ENCODE measurements around the gene FAM111B.
"Not testable (repeated sequence)": the region's sequence is repeated elsewhere in the genome, so short reads cannot be mapped to it uniquely, and the experiment has no call there.

The FAM111B gene

DNA sequence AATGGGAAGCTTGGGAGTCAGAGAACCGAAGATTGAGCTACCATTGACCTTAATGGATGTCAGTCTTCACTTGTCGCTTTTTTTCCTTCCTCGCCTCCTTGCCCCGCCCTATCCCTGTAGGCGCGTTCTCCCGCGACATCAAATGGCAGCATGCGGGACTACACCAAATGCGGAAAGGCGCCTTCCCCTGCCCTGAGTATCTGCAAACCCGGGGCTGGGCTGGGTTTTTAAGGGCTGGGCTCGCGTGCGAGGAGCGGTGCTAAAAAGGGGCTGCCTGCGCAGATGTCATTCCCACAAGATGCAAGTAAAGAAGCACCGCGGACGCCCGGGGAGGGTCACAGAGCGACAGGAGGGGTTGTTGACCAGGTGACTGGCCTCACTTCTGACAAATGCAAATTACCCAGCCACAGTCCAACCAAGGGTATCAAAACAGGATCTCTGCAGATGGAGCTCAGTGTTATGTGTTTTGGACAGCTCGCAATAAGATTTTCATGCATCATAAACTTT lies 4.7 kb upstream of the FAM111B start:
- no peak for DNase-seq (ENCODE audit: low spot score)

DNA sequence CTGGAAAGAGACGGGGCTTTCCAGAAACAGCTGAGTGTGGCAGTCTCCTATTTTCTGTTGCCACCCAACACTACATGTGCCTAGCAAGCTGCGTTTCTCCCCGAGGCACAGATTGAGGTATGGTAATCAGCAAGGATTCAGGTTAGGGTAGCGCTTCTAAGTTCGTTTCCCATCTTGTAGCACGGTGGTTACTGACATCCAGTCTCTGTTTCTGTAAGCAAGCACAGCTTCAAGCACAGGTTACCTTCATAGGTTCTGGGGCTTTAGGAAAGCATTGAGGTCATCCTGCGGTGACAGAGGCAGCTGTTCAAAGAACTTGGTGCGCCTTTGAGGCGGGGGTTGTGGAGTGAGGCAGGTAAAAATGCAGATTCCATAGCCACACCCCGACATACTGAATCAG lies 684 bp downstream of the FAM111B start:
- not testable (repeated sequence) for DNase-seq (ENCODE audit: low spot score)

DNA sequence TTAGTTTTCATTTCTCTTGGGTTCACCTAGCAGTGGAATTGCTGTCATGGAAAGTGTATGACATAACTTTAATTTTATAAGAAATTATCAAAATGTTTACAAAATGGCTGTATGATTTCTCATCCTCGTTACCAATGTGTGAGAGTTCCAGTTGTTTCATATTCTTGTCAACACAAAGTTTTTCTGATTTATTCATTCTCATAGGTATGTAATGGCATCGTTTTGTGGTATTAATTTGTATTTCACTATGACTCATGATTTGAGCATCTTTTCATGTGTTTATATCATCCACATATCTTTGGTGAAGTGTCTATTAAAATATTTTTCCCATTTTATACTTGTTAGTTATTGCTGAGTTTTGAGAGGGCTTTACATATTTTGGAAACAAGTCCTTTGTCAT lies 5.5 kb downstream of the FAM111B start:
- DNase-seq (ENCODE audit: low spot score), result no peak

DNA sequence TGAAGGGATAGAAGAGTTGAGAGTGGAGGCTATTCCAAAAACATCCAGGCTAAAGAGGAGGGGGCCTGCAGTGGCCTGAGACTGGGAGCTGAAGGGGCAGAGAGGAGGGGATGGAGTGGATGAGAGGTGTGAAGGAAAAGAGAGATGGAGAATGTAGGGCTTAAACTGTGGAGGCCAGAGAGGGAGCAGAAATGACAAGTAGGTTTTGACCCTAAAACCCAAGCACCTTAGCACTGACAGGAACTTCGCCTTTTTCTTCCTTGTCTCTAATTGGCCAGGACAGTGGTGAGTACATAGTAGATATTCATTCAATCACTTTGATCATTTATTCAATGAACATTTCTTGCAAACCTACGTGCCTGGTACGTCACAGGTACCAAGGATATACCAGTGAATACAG lies 7.3 kb downstream of the FAM111B start:
- no peak for DNase-seq (ENCODE audit: low spot score)

DNA sequence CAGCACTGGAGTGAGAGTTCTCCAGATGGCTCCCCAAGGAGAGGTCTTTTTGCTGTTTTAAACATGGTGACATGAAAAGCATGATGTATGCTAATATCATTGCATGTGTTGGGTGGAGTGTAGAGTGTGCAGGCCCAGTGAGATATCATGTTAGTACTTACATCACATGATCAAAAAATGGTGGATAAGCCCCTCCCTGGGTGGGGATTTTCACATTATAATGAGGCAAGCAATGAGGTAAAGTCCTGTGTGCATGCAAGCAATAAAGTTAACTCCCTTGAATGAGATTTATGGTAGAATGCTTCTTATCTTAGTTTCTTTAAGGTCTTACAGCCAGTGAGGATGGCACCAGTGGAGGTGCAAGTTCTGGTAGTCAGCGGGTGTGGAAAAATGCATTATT lies 8.5 kb downstream of the FAM111B start:
- DNase-seq (ENCODE audit: low spot score), result no peak

DNA sequence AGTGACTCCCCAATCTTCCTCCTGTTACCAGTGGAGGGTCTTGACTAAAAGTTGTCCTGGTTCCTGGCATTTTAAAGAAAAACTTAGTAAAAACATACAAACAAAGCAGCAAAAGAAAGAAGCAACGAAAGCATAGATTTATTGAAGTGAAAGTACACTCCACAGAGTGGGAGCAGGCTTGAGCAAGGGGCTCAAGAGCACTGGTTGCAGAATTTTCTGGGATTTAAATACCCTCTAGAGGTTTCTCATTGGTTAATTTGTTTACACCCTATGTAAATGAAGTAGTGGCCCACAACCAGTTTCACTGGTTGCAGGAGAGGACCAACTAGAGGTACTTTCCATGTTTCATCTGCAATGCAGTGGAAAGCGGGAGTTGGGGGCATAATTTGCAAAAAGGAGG lies 10.7 kb downstream of the FAM111B start:
- DNase-seq (ENCODE audit: low spot score), result no peak

DNA sequence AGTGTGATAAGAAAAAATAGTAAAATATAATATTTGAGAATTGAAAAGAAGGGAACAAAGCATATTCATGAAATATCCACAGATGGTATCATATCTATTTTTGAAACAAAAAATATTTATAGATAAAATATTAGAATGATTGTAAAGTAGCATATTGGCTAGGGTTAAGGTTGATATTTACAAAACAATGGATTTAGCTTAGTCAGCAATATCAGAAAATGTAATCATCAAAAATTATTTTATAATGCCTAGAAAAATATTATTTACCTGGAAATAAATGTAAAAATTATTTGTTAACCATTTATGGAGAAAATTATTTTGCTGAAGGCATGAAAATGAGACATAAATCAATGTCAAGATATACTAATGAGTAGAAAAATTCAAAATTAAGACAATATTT lies 12.8 kb downstream of the FAM111B start:
- no peak for DNase-seq (ENCODE audit: low spot score)

DNA sequence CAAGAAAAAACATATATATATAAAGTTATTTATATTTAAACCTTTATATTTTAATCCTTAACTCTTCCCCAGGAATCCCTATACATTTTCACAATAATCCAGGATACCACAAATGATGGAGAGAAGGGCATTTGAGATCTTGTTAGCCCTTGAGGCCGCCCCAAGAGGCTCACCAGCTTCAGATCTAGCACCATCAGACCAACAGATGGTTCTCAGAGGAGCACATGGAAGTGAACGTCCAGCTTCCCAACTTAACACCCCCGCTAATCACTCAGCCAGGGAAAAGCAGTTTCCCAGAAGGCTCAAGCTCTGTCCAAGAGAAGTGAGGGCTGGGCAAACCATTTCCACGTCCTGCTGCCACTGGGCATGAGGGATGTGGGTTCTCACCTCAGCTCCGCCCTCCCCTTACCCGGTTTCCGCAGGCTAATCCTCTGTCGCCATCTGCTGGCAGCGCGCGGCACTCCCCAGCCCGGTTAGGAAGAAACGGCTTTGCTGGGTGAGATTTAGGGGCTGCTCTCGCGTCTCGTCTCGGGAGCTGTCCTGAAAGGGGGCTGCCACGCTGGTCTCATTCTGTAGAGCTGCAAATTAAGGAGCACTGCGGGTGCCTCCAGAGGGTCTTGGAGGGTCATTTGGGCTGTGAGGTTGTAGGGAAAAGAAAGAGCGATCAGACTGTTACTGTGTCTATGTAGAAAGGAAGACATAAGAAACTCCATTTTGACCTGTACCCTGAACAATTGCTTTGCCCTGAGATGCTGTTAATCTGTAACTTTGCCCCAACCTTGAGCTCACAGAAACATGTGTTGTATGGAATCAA lies 28.8 kb downstream of the FAM111B start:
- peak; percentile 91 for DNase-seq (ENCODE audit: low spot score)

DNA sequence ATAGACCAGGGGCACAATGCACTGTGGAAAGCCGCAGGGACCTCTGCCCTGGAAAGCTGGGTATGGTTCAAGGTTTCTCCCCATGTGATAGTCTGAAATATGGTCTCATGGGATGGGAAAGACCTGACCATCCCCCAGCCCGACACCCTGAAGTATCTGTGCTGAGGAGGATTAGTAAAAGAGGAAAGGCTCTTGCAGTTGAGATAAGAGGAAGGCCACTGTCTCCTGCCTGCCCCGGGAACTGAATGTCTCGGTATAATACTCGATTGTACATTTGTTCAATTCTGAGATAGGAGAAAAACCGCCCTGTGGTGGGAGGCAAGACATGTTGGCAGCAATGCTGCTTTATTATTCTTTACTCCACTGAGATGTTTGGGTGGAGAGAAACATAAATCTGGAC lies 29.5 kb downstream of the FAM111B start:
- DNase-seq (ENCODE audit: low spot score), result not testable (repeated sequence)

DNA sequence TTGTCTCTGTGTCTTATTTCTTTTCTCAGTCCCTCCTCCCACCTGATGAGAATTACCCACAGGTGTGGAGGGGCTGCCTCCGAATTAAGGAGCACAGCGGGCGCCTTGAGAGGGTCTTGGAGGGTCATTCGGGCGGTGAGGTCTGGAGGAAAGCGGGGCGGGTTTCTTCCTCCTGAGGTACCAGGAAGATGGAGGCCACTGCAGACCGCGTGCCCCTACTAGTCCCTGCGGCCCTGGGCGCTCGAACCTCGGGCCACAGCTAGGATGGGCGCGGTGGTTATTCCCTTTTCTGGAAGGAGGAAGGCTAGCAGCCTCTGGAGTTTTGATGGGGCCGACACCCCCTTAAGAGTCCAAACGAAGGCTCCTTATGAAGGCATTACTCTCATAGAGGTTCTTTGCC lies 30.2 kb downstream of the FAM111B start:
- no peak for DNase-seq (ENCODE audit: low spot score)

DNA sequence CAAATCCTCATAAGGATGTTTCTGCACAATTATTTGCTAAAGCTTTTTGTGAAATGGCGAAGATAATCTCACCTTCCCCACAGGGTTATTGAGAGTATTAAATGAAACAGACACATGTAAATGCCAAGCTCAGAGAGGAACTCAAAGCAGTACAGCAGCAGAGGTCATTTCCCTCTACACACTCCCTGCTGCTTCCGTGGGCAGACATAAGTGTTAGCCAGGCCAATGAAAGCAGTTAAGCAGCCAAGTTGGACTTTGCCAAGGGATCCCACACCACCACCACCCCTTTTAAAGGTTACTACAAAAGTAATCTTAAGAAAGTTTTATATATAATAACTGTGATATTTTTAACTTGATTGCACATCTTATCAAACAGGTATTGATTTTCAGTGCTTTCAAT lies 31.6 kb downstream of the FAM111B start:
- no peak for DNase-seq (ENCODE audit: low spot score)

DNA sequence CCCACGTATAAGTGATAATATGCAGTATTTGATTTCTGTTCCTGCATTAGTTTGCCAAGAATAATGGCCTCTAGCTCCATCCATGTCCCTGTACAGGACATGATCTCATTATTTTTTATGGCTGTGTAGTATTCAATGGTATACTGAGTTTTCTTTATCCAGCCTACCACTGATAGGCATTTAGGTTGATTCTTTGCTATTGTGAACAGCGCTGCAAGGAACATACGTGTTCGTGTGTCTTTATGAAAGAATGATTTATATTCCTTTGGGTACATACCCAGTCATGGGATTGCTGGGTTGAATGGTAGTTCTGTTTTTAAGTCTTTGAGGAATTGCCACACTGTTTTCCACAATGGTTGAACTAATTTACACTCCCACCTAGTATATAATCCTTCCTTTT lies 34.2 kb downstream of the FAM111B start:
- no peak for DNase-seq (ENCODE audit: low spot score)

DNA sequence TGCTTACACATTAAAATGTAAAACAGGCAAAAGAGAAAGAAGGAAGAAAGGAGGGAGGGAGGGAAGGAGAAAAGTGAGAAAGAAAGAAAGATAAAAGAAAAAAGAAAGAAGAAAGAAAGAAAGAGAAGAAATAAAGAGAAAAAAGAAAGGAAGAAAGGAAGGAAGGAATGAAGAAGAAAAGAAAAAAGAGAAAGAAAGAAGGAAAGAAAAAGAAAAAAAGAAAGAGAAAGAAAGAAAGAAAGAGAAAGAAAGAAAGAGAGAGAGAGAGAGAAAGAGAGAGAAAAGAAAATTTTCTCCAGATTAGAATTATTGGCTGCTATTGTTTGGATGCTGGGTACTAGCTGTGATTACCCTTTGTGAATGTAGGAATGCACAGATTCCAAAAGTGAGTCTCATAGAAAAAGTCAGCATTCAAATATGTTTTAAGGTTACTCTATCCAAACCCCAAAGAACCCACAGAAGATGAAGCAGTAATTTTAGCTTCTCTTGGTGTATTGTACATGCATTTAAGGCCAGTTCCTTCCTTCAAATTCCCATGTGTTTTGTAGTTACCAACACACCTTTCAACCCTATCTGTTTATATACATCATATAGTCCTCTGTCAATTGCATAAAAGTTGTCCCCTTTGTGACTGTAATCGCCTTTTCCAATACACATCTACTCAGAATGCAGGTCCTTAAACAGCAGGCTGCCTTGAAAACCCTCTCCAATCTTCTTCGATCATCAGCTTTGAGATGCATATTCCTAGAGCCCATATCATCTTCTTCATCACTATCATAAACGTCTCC lies 34.8 kb downstream of the FAM111B start:
- no peak for DNase-seq (ENCODE audit: low spot score)

DNA sequence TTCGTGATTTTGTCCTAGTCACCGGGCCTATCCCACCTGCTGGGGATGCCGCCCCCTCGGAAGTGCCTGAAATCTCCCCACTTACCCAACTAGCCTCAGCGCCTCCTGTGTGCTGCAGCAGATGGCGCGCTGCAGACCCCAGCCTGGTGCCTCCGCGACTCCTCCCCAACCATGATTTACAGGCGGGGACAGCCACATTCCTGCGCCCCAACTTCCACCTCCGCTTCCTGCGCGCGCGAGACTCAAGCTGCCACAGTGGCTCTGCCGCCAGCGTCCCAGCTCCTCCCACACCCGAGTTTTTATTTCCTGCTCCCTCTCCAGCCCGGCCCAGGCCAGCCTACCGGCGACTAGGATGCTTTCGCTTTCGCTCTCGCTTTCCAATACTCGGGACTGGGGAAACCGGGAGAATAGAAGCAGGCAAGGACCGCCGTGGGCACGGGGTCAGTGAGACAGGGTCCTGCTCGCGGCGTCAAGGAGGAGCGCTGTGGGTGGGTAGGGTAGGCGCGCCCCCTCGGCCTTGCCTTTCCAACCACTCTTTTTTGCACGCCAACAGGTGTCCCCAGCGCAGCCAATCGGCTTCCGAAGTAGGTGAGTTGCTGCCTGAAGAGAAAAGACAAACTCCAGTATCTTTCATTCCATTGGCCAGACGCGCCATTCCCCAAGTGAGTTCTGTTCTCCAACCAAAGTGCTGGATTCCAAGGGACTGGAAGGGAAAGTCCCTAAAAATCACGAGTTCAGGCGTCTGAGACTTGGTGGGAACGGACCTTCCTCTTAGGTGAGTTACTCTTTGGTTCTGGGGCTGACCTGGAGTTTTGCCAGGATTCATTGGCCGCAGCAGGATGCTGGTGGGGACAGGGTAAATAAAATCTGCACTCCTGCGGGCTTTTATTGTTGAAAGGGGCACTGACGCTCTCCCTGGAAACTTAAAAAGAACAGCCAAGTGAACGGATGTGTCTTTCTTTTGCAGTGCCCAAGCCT lies 35.8 kb downstream of the FAM111B start, which contains the start of gene FAM111A:
TSS of gene FAM111A (plus strand) at position 327 of the 978 bp plus-strand sequence. CDS start 6,017 bp downstream, outside the sequence.
- peak; percentile 67 for DNase-seq (ENCODE audit: low spot score)

DNA sequence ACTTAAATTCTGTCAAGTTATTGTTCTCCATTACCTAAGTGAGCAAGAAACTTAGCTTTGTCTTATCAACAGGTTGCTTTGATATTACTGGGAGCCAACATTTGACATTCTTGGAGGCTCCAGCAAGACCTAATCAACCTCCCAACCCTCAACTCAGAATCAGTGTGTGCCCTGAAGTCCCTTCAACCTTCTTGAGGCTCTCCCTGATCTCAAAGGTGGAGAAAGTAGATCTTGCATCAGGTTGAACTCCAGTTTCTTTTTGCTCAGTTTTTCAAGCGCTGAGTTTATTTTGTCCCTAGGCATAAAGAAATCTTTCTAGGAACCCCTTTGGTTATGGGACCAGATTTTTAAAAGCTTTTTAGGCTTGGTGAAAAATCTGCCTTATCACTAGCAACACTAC lies 37.1 kb downstream of the FAM111B start:
- no peak for DNase-seq (ENCODE audit: low spot score)

DNA sequence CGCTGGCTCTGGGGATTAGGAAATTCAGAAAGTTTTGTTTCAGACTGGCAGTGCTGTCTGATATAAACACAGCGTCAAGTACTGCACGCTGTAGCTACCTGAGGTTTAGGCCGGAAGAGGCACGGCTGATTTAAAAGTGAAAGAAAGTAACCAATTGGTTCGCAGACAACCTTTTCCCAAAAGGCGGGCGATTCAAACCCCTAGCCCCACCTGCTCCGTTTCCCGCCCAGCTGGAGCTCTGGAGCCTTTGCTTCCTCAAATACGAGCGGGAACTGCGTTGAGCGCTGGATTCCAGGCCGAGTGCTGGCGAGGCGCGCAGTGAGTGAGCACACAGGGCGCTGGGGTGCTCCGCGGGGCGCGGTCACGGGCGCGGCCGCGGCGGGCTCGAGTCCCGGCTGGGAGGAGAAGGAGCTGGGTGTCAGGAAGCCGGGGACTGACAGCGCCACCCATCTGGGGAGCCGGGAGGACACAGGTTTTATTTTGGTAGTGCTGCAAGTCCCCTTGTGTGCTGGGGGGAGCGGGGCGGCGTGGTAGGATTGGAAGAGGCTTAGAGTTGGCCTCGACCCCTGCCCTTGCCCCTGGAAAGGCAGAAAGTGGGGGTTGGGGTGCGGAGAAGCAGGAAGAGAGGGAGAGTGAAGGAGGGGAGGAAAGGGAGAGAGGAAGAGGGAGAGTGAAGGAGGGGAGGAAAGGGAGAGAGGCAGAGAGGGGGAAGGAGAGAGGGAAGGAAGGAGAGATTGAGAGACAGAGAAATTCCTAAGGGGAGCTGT lies 37.7 kb downstream of the FAM111B start:
- peak; percentile 47 for DNase-seq (ENCODE audit: low spot score)

DNA sequence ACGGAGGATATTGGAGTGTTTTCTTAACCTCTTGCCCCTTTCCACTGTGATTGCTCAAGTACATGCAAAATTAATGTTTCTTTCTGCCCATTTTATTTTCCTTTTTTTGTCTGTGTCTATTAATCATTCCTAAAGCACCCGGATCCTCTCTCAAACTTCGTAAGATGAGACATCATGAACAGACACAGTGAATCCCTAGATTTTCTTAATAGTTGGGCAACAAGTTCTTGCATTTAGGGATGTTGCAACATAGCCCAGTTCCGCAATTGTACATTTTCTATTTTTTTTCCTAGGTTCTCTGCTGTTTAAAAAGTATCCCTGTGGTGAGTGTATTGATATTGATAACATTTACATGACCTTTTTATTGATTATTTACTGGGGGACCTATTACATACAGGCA lies 38.5 kb downstream of the FAM111B start:
- DNase-seq (ENCODE audit: low spot score), result no peak

DNA sequence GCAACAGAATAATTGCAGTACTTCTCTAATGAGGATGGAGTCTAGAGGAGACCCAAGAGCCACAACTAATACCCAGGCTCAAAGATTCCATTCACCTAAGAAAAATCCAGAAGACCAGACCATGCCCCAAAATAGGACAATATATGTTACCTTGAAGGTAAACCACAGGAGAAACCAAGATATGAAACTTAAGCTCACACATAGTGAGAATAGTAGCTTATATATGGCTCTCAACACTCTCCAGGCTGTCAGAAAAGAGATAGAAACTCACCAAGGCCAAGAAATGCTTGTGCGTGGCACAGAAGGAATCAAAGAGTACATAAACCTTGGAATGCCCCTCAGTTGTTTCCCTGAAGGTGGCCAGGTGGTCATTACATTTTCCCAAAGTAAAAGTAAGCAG lies 44.7 kb downstream of the FAM111B start:
- DNase-seq (ENCODE audit: low spot score), result no peak

DNA sequence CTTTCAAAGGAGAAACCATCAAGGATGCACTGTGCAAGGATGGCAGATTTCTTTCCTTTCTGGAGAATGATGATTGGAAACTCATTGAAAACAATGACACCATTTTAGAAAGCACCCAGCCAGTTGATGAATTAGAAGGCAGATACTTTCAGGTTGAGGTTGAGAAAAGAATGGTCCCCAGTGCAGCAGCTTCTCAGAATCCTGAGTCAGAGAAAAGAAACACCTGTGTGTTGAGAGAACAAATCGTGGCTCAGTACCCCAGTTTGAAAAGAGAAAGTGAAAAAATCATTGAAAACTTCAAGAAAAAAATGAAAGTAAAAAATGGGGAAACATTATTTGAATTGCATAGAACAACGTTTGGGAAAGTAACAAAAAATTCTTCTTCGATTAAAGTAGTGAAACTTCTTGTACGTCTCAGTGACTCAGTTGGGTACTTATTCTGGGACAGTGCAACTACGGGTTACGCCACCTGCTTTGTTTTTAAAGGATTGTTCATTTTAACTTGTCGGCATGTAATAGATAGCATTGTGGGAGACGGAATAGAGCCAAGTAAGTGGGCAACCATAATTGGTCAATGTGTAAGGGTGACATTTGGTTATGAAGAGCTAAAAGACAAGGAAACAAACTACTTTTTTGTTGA lies 45.4 kb downstream of the FAM111B start:
- DNase-seq (ENCODE audit: low spot score), result no peak

DNA sequence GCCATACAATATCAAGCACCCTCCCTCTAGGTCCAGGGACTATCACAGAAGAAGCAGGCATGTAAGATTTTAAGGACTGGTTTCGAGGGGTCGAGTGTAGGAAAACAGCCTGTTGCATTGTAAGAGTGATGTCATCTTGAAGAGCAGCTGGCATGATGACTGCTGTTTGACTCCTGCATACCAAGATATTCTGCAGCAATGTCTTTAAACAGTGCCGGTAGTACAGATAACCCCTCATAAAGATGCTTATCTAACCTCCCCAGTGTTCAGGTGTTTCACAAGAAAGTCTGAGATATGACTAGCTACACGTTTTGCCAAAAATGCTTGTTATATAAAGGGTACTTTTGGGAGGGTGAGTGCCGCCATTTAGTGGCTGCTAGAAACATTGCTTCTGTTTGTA lies 47.6 kb downstream of the FAM111B start:
- no peak for DNase-seq (ENCODE audit: low spot score)

DNA sequence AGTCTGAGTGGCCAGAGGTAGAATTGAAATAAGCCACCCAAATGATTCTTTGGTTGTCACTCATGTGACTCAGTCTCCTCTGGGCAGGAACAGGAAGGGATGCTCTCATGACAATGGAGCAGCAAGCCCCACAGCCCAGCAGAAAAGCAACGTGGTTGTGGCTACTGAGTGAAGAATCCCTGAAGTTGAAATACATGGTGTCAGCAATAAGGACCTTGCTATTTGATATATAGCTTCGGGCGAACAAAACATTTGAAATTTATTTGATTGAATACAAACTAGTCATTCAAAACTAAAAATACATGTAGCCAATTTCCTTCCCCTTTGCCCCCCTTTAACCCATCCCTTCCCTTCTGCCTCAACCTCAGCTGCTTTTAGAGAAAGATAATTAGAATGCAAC lies 50.4 kb downstream of the FAM111B start:
- no peak for DNase-seq (ENCODE audit: low spot score)
